Liver (tissue), 9 donors: Measurements from ENCODE around the gene NET1. TPM values are rescaled to one million over a fixed set of nuclear protein-coding genes. Genes with fewer than 3 reads are reported as not detected.

Experiments used
- DNase-seq: peaks from one replicate; pipeline ENCODE4 v3.0.0-alpha.2; 2017; ENCODE audit warnings: low spot score
- H3K27ac ChIP-seq, 2 donors: one replicate each; pipeline ENCODE4 v1.7.0; 2013; ENCODE audit warnings: inconsistent platforms in 2 of 2, low read length in 2 of 2, control low read depth in 1 of 2, low read depth in 1 of 2, mild to moderate bottlenecking in 1 of 2
- H3K27me3 ChIP-seq, 4 donors: one replicate each; pipeline versions ENCODE4 v1.6.1 to v1.7.0; 2013; ENCODE audit warnings: low read length in 3 of 4, inconsistent platforms in 1 of 4, mild to moderate bottlenecking in 1 of 4, moderate library complexity in 1 of 4; ENCODE audit not compliant: control insufficient read depth in 4 of 4, insufficient read depth in 4 of 4
- H3K36me3 ChIP-seq, 4 donors: one replicate each; pipeline versions ENCODE4 v1.6.1 to v1.7.0; 2013; ENCODE audit warnings: low read length in 3 of 4, mild to moderate bottlenecking in 3 of 4, low read depth in 1 of 4, moderate library complexity in 1 of 4; ENCODE audit not compliant: control insufficient read depth in 4 of 4, insufficient read depth in 3 of 4
- H3K4me1 ChIP-seq, 4 donors: one replicate each; pipeline versions ENCODE4 v1.6.1 to v1.7.0; 2013; ENCODE audit warnings: low read length in 3 of 4, mild to moderate bottlenecking in 3 of 4, moderate library complexity in 1 of 4; ENCODE audit not compliant: control insufficient read depth in 4 of 4, insufficient read depth in 4 of 4
- H3K4me3 ChIP-seq, 3 donors: one replicate each; pipeline versions ENCODE4 v1.6.1 to v1.7.0; 2013; ENCODE audit warnings: low read length in 3 of 3, control low read depth in 1 of 3, low read depth in 1 of 3, mild to moderate bottlenecking in 1 of 3
- H3K9ac ChIP-seq, 2 donors: one replicate each; pipeline ENCODE4 v1.7.0; 2013; ENCODE audit warnings: low read length in 2 of 2, mild to moderate bottlenecking in 2 of 2, moderate library complexity in 2 of 2, control low read depth in 1 of 2, low read depth in 1 of 2
- H3K9me3 ChIP-seq, 4 donors: one replicate each; pipeline versions ENCODE4 v1.6.1 to v1.7.0; 2013; ENCODE audit warnings: low read length in 3 of 4; ENCODE audit not compliant: control insufficient read depth in 4 of 4
- EGR1 ChIP-seq, 2 donors: IDR thresholded peaks; 2 replicates each; pipeline ENCODE4 v1.6.1; 2016 to 2018; ENCODE audit warnings: antibody characterized with exemption in 2 of 2, low read depth in 2 of 2
- FOXA2 ChIP-seq: IDR thresholded peaks from 2 replicates; pipeline ENCODE4 v1.6.1; 2016; ENCODE audit warnings: antibody characterized with exemption
- GABPA ChIP-seq, 2 donors: IDR thresholded peaks in 1 of 2; conservative IDR thresholded peaks in 1 of 2; 2 replicates each; pipeline ENCODE4 v1.6.1; 2016; ENCODE audit warnings: antibody characterized with exemption in 2 of 2, mild to moderate bottlenecking in 1 of 2, moderate library complexity in 1 of 2
- HNF4A ChIP-seq, 2 donors: conservative IDR thresholded peaks; 2 replicates each; pipeline ENCODE4 v1.6.1; 2016; ENCODE audit warnings: antibody characterized with exemption in 2 of 2, mild to moderate bottlenecking in 2 of 2
- HNF4G ChIP-seq: IDR thresholded peaks from 2 replicates; pipeline ENCODE4 v1.6.1; 2016; ENCODE audit warnings: antibody characterized with exemption
- JUND ChIP-seq, 2 donors: IDR thresholded peaks; 2 replicates each; pipeline ENCODE4 v1.6.1; 2016; ENCODE audit warnings: antibody characterized with exemption in 2 of 2
- NR2F2 ChIP-seq: IDR thresholded peaks from 2 replicates; pipeline ENCODE4 v1.6.1; 2016; ENCODE audit warnings: antibody characterized with exemption
- RAD21 ChIP-seq, 2 donors: IDR thresholded peaks; 2 replicates each; pipeline ENCODE4 v1.6.1; 2016; ENCODE audit warnings: antibody characterized with exemption in 2 of 2, mild to moderate bottlenecking in 2 of 2
- RXRA ChIP-seq, 2 donors: IDR thresholded peaks; 2 replicates each; pipeline ENCODE4 v1.6.1; 2017 to 2018; ENCODE audit warnings: antibody characterized with exemption in 2 of 2, mild to moderate bottlenecking in 1 of 2
- SP1 ChIP-seq: IDR thresholded peaks from 2 replicates; pipeline ENCODE4 v1.6.1; 2018; ENCODE audit warnings: antibody characterized with exemption, mild to moderate bottlenecking
- TAF1 ChIP-seq: conservative IDR thresholded peaks from 2 replicates; pipeline ENCODE4 v1.6.1; 2016; ENCODE audit warnings: antibody characterized with exemption, mild to moderate bottlenecking
- YY1 ChIP-seq: IDR thresholded peaks from 2 replicates; pipeline ENCODE4 v1.6.1; 2016; ENCODE audit warnings: antibody characterized with exemption, mild to moderate bottlenecking
- WGBS: extraction: QIAGEN DNeasy Blood & Tissue Kit; methylation state at CpG from one replicate; pipeline ENCODE4 v1.1.7; 2013; 5-methylcytosine and 5-hydroxymethylcytosine counted together
- polyA plus RNA-seq, 2 donors: library from polyadenylated mRNA; stranded (reverse) in 1 of 2; unstranded in 1 of 2; fragments of 200-250 nt in 1 of 2; fragments of >200 nt in 1 of 2; fragmentation: Nextera tagmentation in 1 of 2; extraction: Ambion mirVana in 1 of 2; gene quantifications; one replicate each; pipeline versions ENCODE4 v1.2.1 to v1.2.3, GENCODE V29; 2013 to 2015
- total RNA-seq, 2 donors: library from RNA; depleted of rRNA; stranded (reverse); fragments of >200 nt; gene quantifications; one replicate each; pipeline ENCODE4 v1.2.3, GENCODE V29; 2014
- TF ChIP-seq, protein P1 (sequence below): fragments of 150-350 bp; IDR thresholded peaks from 2 replicates; pipeline ENCODE4 v1.5.1; 2017; ENCODE audit warnings: improper control_type of control experiment, low read depth, low read length; ENCODE audit not compliant: missing input control
- TF ChIP-seq, protein P2 (sequence below): IDR thresholded peaks from 2 replicates; pipeline ENCODE4 v1.6.1; 2016; ENCODE audit warnings: antibody characterized with exemption
- TF ChIP-seq, protein P3 (sequence below): IDR thresholded peaks from 2 replicates; pipeline ENCODE4 v1.6.1; 2016; ENCODE audit warnings: antibody characterized with exemption
- TF ChIP-seq, protein P4 (sequence below): IDR thresholded peaks from 2 replicates; pipeline ENCODE4 v1.6.1; 2016; ENCODE audit warnings: antibody characterized with exemption
- donor health status: healthy.
- donor health status: healthy.
- donor health status: healthy.
- donor health status: healthy.
- donor health status: healthy.

NET1 gene
- total and polyA plus RNA-seq, 4 donors: 16.2 to 38.6 (median 25.6) TPM

DNA sequence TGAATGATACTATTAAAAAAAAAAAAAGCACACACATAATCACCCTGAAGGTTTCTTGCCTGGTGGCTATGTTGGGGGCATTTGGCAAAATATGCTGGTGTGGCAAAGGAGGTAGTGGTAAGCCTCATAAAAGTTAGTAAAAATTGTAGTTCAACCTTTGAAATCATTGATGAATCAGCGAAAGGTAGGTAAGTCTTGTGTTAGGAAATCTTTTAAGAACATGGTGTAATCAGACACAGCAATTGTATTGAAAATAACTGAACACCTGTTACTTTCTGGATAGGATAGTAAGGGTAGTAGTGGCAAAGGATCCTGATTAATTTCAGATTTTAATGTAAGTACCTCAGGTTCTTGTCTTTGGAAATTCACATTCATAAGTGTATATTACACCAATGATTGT lies 46.1 kb downstream of the NET1 start:
- no peaks in the 10 kb centered on the region for H3K27me3 ChIP-seq
- H3K27ac ChIP-seq: no peak overlapping the region
- TF ChIP-seq SP1 (no peak), YY1 (no peak), FOXA2 (no peak), EGR1 (IDR thresholded peaks at IDR 0.05; ENCODE audit: low read depth in 2 of 2) (no peak), TAF1 (no peak), RXRA (IDR thresholded peaks at IDR 0.05) (no peak), GABPA (IDR thresholded peaks at IDR 0.05 in 1 of 2, conservative IDR thresholded peaks at IDR 0.05 in 1 of 2) (no peak), RAD21 (IDR thresholded peaks at IDR 0.05) (no peak), HNF4G (no peak), HNF4A (conservative IDR thresholded peaks at IDR 0.05) (no peak), NR2F2 (no peak), JUND (IDR thresholded peaks at IDR 0.05) (no peak)
- TF ChIP-seq, protein P1, sequence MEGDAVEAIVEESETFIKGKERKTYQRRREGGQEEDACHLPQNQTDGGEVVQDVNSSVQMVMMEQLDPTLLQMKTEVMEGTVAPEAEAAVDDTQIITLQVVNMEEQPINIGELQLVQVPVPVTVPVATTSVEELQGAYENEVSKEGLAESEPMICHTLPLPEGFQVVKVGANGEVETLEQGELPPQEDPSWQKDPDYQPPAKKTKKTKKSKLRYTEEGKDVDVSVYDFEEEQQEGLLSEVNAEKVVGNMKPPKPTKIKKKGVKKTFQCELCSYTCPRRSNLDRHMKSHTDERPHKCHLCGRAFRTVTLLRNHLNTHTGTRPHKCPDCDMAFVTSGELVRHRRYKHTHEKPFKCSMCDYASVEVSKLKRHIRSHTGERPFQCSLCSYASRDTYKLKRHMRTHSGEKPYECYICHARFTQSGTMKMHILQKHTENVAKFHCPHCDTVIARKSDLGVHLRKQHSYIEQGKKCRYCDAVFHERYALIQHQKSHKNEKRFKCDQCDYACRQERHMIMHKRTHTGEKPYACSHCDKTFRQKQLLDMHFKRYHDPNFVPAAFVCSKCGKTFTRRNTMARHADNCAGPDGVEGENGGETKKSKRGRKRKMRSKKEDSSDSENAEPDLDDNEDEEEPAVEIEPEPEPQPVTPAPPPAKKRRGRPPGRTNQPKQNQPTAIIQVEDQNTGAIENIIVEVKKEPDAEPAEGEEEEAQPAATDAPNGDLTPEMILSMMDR: no peak
- TF ChIP-seq, protein P2, sequence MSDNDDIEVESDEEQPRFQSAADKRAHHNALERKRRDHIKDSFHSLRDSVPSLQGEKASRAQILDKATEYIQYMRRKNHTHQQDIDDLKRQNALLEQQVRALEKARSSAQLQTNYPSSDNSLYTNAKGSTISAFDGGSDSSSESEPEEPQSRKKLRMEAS: no peak
- TF ChIP-seq, protein P3, sequence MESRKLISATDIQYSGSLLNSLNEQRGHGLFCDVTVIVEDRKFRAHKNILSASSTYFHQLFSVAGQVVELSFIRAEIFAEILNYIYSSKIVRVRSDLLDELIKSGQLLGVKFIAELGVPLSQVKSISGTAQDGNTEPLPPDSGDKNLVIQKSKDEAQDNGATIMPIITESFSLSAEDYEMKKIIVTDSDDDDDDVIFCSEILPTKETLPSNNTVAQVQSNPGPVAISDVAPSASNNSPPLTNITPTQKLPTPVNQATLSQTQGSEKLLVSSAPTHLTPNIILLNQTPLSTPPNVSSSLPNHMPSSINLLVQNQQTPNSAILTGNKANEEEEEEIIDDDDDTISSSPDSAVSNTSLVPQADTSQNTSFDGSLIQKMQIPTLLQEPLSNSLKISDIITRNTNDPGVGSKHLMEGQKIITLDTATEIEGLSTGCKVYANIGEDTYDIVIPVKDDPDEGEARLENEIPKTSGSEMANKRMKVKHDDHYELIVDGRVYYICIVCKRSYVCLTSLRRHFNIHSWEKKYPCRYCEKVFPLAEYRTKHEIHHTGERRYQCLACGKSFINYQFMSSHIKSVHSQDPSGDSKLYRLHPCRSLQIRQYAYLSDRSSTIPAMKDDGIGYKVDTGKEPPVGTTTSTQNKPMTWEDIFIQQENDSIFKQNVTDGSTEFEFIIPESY: no peak
- TF ChIP-seq, protein P4, sequence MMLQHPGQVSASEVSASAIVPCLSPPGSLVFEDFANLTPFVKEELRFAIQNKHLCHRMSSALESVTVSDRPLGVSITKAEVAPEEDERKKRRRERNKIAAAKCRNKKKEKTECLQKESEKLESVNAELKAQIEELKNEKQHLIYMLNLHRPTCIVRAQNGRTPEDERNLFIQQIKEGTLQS: no peak
- WGBS: 51% methylated on average over 1 of the region's 1 CpG
- H3K9me3 ChIP-seq: no peaks in the 10 kb centered on the region
- no peak overlapping the region for H3K4me3 ChIP-seq
- H3K9ac ChIP-seq: no peak overlapping the region
- peaks cover 0 to 54% (median 44%) of the 10 kb centered on the region in 4 donors for H3K36me3 ChIP-seq
- DNase-seq: no peak
- H3K4me1 ChIP-seq: peaks cover 0 to 9% (median 0%) of the 10 kb centered on the region in 4 donors

DNA sequence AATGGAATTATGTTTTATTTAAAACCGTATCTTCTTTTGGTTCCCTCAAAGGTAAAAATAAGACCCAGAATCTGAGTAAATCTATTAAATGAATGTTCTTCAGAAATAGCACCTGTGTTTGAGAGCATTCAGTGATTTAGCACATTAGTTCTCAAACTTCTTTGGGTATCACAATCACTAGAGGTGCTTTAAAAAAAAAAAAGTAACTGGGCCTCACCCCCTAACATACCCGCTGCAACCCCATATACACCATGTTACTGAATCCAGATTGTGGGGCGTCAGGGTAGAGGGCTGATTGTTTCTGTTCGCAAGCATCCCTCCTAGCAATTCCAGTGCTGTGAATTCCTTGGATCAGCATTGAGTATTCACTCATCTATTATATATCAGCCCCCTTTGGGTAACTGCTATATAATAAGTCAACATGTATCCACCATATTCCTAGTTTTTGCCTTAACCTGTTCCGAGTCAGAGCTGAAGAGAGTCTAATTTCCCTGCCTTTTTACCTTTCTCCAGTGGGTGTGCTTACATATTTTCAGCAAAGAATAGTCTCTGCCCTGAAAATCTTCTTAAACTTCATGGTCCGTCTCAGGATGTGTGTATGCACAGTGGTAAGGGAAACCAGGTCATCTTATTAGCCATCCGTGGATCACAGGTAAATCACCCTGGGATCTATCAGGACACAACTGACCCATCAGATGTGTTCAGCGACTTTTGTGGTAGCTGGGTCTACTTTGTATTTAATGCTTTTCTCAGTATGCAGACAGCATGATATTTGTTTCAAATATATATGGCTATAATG lies 46.8 kb downstream of the NET1 start:
- Histone ChIP-seq H3K4me3 (no peak overlapping the region), H3K36me3 (peaks cover 0 to 47% (median 37%) of the 10 kb centered on the region in 4 donors), H3K27ac (no peak overlapping the region), H3K9ac (no peak overlapping the region), H3K9me3 (no peaks in the 10 kb centered on the region), H3K27me3 (no peaks in the 10 kb centered on the region), H3K4me1 (peaks cover 0 to 9% (median 0%) of the 10 kb centered on the region in 4 donors)
- no peak for DNase-seq
- TF ChIP-seq, protein P1: no peak
- TF ChIP-seq TAF1: no peak
- TF ChIP-seq, protein P2: no peak
- TF ChIP-seq JUND (IDR thresholded peaks at IDR 0.05): no peak
- TF ChIP-seq, protein P3: no peak
- no peak for TF ChIP-seq HNF4A (conservative IDR thresholded peaks at IDR 0.05)
- TF ChIP-seq, protein P4: no peak
- TF ChIP-seq YY1: no peak
- no peak for TF ChIP-seq NR2F2
- WGBS: 91% methylated on average over 8 of the region's 8 CpGs
